Kidney epithelial cell (primary cell): Measurements from ENCODE around the gene PTPRZ1. TPM values are rescaled to one million over a fixed set of nuclear protein-coding genes. Genes with fewer than 3 reads are reported as not detected.

Source experiments
- DNase-seq: peaks from one replicate; pipeline ENCODE4 v3.0.0-alpha.2; 2010; ENCODE audit warnings: low read depth
- H3K27me3 ChIP-seq: 2 replicates; pipeline ENCODE4 v1.6.0; 2011; ENCODE audit warnings: low read length; ENCODE audit not compliant: control insufficient read depth, insufficient read depth
- H3K36me3 ChIP-seq: 2 replicates; pipeline ENCODE4 v1.5.1; 2011; ENCODE audit warnings: low read length; ENCODE audit not compliant: control insufficient read depth, insufficient read depth
- H3K4me3 ChIP-seq: 2 replicates; pipeline ENCODE4 v1.5.1; 2011; ENCODE audit warnings: low read depth, mild to moderate bottlenecking, control low read depth, low read length
- CTCF ChIP-seq: IDR thresholded peaks from 2 replicates; pipeline ENCODE4 v1.5.1; 2011; ENCODE audit warnings: mild to moderate bottlenecking, moderate library complexity, low read length, control low read depth, inconsistent platforms; ENCODE audit not compliant: insufficient read depth, poor library complexity, severe bottlenecking
- total RNA-seq: library from RNA; depleted of rRNA; stranded (reverse); fragments of >200 nt; gene quantifications from 2 replicates; pipeline ENCODE4 v1.2.3, GENCODE V29; 2015

PTPRZ1 gene
- total RNA-seq, 1 donor from 2014 or later = 0.04 TPM

- no peak overlapping the region for H3K4me3 ChIP-seq
- no peak for DNase-seq
- H3K36me3 ChIP-seq = no peaks in the 10 kb centered on the region
- TF ChIP-seq CTCF = no peak
- no peaks in the 10 kb centered on the region for H3K27me3 ChIP-seq
These were observed 72.7 kb downstream of the PTPRZ1 start for GRCh38 chr7:121945480-121946236.

DNA sequence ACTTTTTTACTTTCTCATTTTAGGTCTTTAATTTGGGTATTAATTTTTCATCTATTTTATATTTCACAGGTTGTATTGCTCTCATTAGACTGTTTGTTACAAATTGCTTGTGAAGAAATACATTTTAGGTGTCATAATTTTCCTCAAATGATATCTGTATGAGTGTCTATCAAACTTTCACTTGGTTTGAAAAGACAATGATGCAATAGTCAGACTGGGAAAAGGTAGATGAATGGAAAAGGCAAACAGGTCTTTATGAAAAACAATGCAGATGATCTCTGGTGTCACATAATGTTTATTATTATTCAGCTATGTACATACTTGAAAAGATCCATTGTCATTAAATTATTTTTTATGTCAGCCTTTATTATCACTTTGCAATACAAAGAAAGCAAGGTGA, 80.2 kb downstream of the PTPRZ1 start:
- H3K4me3 ChIP-seq = no peak overlapping the region

GRCh38 chr7:121953601-121954000, 80.6 kb downstream of the PTPRZ1 start:
- H3K4me3 ChIP-seq = no peak overlapping the region
- no peaks in the 10 kb centered on the region for H3K27me3 ChIP-seq
- no peak for TF ChIP-seq CTCF
- no peaks in the 10 kb centered on the region for H3K36me3 ChIP-seq
- no peak for DNase-seq

More for the DNA sequence above, 80.2 kb downstream of the PTPRZ1 start:
- no peak for DNase-seq
- Histone ChIP-seq H3K36me3 (no peaks in the 10 kb centered on the region), H3K27me3 (no peaks in the 10 kb centered on the region)
- no peak for TF ChIP-seq CTCF

GRCh38 chr7:121954803-121955202, 81.8 kb downstream of the PTPRZ1 start:
- no peak for DNase-seq
- Histone ChIP-seq H3K36me3 (no peaks in the 10 kb centered on the region), H3K27me3 (no peaks in the 10 kb centered on the region), H3K4me3 (no peak overlapping the region)
- TF ChIP-seq CTCF = no peak

DNA sequence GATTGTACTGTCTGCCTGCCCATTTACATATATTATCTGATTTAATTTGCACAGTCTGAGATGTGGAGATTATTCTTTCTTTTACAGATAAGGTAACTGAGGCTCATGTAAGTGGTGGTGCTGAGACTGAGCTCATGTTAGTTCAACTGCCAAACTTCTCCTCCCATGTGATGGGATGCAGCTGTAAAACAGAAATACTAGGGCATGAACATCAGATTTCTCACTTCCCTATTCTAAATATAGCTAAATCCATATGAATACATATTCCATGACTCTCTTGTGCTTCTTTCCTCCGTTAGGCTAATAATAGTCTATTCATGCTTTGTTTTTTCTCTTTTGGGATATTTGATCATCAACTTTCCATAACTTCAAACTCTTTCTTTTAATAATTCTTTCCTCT, 84.7 kb downstream of the PTPRZ1 start:
- H3K27me3 ChIP-seq = no peaks in the 10 kb centered on the region
- DNase-seq = no peak
- H3K4me3 ChIP-seq = no peak overlapping the region
- H3K36me3 ChIP-seq = no peaks in the 10 kb centered on the region
- TF ChIP-seq CTCF = no peak

DNA sequence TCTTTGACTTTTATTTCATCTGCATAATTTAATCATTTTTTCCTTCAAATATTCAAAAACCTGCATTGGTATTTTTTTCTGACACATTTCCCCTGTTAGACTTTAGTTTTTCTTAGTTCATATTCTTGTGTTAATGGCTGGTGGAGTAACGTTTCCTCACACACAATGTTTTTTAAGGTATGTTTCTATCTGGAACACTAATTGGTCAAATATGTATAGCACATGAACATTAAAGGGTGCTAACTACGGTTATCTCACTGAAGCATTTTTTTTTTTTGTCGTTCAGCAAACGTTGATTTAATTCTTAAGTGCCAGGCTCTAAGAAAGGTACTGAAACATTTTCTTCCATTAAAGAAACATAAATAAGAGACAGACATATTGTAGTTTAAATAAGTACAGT, 87.7 kb downstream of the PTPRZ1 start:
- Histone ChIP-seq H3K27me3 (no peaks in the 10 kb centered on the region), H3K36me3 (no peaks in the 10 kb centered on the region), H3K4me3 (no peak overlapping the region)
- DNase-seq = no peak
- TF ChIP-seq CTCF = no peak
